GM10266 (cell line): ENCODE data around the gene MCOLN2.
"Not testable (repeated sequence)": the region's sequence is repeated elsewhere in the genome, so short reads cannot be mapped to it uniquely, and the experiment has no call there.

Experiments used
- DNase-seq: peaks from one replicate; pipeline ENCODE4 v3.0.0; 2012; ENCODE audit errors: extremely low spot score
- CTCF ChIP-seq: IDR thresholded peaks from 2 replicates; pipeline ENCODE4 v1.5.1; 2012; ENCODE audit warnings: mild to moderate bottlenecking, low read depth; ENCODE audit not compliant: control insufficient read depth, insufficient read depth; ENCODE audit errors: missing control alignments

MCOLN2 gene

GRCh38 chr1:84997667-84998600 lies 1.0 kb upstream of the MCOLN2 start:
- TF ChIP-seq CTCF, result no peak
- DNase-seq, result no peak

- peak; percentile 73 for DNase-seq
- no peak for TF ChIP-seq CTCF
These were observed 1.2 kb downstream of the MCOLN2 start for GRCh38 chr1:84995484-84996334.

- no peak for TF ChIP-seq CTCF
- no peak for DNase-seq
These were observed 5.6 kb downstream of the MCOLN2 start for GRCh38 chr1:84991097-84991920.

GRCh38 chr1:84988588-84988987 lies 8.3 kb downstream of the MCOLN2 start:
- TF ChIP-seq CTCF, result no peak
- peak; percentile 56 for DNase-seq

GRCh38 chr1:84986561-84986960 lies 10.4 kb downstream of the MCOLN2 start:
- DNase-seq, result not testable (repeated sequence)

GRCh38 chr1:84985365-84985764 lies 11.5 kb downstream of the MCOLN2 start:
- no peak for DNase-seq
- no peak for TF ChIP-seq CTCF

- no peak for DNase-seq
- no peak for TF ChIP-seq CTCF
These were observed 14.5 kb downstream of the MCOLN2 start for GRCh38 chr1:84982395-84982794.
